ENCODE measurements around the gene COL15A1.

DNA sequence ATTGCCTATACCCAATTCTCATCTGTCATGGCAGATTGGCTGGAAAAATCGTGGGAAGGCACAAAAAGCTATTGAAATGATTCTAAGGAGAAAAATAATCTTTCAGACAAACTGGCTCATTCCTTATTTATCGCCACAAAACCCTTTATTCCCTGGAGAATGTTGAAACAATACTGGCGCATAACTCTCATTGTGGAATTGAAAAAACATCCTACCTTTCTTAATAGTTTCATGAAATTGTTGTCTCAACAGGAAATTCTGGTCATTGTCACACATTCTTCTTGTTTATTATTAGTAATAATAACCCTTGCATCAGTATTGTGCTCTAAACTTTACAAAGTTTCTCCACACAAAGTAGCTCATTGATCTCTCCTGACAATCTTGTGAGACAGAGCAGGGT, 48.9 kb upstream of the COL15A1 start:
- TF ChIP-seq, protein P1, sequence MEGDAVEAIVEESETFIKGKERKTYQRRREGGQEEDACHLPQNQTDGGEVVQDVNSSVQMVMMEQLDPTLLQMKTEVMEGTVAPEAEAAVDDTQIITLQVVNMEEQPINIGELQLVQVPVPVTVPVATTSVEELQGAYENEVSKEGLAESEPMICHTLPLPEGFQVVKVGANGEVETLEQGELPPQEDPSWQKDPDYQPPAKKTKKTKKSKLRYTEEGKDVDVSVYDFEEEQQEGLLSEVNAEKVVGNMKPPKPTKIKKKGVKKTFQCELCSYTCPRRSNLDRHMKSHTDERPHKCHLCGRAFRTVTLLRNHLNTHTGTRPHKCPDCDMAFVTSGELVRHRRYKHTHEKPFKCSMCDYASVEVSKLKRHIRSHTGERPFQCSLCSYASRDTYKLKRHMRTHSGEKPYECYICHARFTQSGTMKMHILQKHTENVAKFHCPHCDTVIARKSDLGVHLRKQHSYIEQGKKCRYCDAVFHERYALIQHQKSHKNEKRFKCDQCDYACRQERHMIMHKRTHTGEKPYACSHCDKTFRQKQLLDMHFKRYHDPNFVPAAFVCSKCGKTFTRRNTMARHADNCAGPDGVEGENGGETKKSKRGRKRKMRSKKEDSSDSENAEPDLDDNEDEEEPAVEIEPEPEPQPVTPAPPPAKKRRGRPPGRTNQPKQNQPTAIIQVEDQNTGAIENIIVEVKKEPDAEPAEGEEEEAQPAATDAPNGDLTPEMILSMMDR (conservative IDR thresholded peaks at IDR 0.05; ENCODE audit: low read length): no peak
- no peak for TF ChIP-seq EZH2phosphoT487 (IDR thresholded peaks at IDR 0.05; ENCODE audit: borderline replicate concordance)
